Measurements from ENCODE around the gene CD99.
"Not testable (repeated sequence)": the region's sequence is repeated elsewhere in the genome, so short reads cannot be mapped to it uniquely, and the experiment has no call there.

Gene CD99

DNA sequence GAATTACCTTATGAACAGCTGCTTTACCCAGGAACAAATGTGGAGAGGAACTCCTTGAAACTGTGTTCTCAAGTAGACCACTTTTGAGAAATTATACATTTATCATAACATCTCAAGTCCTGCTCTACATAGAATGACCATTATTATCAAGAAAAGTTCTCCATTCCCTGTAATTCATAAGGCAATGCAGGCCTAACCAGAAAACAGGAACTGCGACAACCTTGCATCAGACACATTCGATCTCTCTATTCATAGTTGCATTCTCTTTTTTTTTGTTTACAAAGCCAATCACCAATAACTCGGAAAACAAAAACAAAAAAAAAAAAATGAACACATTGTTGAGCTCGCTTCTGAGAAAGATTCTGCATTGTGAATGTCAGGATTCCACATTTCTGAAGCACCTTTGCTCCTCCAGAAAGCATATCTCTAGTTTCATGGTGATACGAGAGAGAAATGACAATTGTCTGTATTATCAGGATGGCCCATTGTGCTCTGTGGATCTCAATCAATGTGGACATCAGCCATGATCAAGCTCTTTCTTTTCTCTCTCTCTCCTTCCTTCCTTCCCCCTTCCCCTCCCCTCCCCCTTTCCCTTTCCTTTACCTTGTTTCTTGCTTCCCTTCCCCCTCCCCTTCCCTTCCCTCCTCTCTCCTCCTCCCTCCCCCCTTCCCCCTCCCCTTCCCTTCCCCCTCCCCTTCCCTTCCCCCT is 32.4 kb upstream of the CD99 start:
- in situ Hi-C loops (cut with HindIII; ENCODE audit: low pct_unique_long_range_greater_than_20kb, low sequenced_read_pairs) = no loop called here
- no peak for DNase-seq (ENCODE audit: low read depth in 1 of 2, low spot score in 1 of 2)
- no peak for TF ChIP-seq JUND (IDR thresholded peaks at IDR 0.05; ENCODE audit: low read depth)

DNA sequence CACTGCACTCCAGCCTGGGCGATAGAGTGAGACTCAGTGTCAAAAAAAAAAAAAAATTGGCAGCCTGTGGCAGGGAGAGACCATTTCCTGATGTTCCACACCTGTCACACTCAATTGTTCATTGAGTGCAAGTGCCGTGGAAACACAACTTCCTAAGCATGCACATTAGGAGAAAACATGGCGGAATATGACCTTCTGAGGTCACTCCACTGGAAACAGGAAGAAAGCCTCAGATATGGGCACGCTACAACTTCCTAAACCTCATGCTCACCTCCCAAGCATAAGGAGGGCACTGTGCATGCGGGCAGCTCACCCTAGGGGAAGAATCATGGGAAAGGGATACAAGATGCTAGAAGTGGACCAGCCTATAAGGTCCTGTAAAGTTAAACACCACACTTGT is 28.5 kb upstream of the CD99 start:
- in situ Hi-C loops (cut with HindIII; ENCODE audit: low pct_unique_long_range_greater_than_20kb, low sequenced_read_pairs) = no loop called here
- no peak for DNase-seq (ENCODE audit: low read depth in 1 of 2, low spot score in 1 of 2)
- TF ChIP-seq JUND (IDR thresholded peaks at IDR 0.05; ENCODE audit: low read depth) = no peak

DNA sequence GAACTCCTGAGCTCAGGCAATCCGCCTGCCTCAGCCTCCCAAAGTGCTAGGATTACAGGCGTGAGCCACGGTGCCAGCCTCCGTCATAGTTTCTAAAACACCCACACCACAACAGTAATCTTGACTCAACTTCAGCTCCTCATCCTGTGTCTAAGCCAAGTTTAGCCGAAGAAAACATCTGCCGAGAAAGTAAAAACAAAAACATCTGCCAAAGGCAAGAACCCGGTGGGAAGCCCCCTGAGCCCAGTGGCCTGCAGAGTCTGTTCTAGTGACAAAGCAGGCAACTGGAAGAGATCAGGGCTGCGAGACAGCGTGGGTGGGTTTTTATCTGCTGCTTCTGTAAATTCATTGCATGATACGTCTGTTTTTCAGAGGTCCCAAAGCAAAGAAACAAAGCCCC is 26.6 kb upstream of the CD99 start:
- in situ Hi-C loops (cut with HindIII; ENCODE audit: low pct_unique_long_range_greater_than_20kb, low sequenced_read_pairs) = no loop called here
- DNase-seq (ENCODE audit: low read depth in 1 of 2, low spot score in 1 of 2) = no peak
- no peak for TF ChIP-seq JUND (IDR thresholded peaks at IDR 0.05; ENCODE audit: low read depth)

DNA sequence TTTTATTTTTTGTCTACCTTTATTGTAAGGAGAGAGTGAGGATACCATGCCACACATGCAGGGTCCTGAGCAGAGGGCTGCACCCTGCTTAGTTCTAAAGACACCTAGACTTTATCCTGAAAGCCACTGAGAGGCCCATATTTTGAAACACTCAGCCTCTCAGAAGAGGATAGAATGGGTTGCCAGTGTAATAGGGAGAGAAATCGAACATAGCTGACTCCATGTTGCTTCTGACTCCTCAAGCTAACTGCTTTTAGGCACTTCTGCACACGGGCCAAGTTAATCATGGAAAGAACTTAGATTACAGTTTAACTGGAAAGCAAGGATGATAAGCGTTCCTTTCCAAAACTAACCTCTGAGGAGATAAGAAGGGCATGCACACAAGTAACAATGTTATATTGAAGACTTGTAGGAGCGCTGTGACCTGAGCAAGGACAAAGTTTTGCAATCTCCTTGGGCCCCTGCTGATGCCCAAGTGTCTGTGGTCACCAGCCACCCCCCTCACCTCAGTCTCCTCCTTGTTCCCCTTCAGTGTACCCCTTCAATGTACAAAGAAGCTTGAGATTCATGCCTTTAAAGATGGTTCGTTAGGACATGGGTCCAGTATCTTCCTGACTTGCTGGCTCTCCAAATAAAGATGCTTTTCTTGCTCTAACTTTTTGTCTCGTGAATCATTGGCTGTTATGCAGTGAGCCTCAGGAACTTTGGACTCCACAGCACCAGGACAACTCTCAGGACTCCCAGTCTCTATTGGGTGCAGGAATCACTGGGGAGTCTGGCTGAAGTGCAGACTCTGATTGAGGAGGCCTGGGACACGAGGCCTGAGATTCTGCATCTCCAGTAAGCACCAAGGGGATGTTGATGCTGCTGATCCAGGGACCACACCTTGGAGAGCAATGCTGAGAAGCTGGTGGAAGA is 25.4 kb upstream of the CD99 start:
- in situ Hi-C loops (cut with HindIII; ENCODE audit: low pct_unique_long_range_greater_than_20kb, low sequenced_read_pairs) = no loop called here
- no peak for TF ChIP-seq JUND (IDR thresholded peaks at IDR 0.05; ENCODE audit: low read depth)

DNA sequence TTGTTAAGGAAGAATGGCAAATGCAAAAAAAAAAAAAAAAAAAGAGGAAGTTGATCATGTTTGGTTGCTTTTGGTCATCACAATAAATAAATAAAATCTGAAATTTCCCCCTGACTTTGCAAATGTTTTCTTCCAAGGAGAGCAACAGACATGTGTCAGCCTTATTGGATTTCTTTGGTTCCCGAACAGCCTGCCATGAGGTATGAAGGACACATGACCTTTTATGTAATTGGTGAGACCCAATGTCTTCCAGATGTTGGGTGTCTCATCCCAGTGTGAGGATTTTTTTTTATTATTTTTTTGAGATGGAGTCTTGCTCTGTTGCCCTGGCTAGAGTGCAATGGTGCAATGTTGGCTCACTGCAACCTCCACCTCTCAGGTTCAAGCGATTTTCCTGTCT is 24.6 kb upstream of the CD99 start:
- no peak for DNase-seq (ENCODE audit: low read depth in 1 of 2, low spot score in 1 of 2)
- TF ChIP-seq JUND (IDR thresholded peaks at IDR 0.05; ENCODE audit: low read depth) = no peak
- in situ Hi-C loops (cut with HindIII; ENCODE audit: low pct_unique_long_range_greater_than_20kb, low sequenced_read_pairs) = no loop called here

More for the DNA sequence above, 25.4 kb upstream of the CD99 start:
- no peak for DNase-seq (ENCODE audit: low read depth in 1 of 2, low spot score in 1 of 2)

DNA sequence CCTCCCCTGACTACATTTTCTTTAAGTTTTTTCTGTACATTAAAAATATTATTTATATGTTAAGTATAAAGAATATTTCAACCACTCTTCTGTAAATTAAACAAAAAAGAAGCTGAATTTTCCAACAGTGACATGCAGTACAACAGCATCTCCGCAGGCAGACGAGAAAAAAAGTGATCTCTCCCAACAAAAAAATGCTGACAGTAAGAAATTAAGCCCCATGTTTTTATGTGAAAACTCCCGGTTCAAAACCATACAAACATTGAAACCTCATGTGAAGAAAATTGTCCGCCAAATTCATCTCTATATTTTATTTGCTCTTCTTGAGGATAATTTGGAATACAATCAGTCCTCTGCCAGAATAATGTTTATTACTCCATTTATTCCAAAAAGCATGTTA is 20.1 kb upstream of the CD99 start:
- TF ChIP-seq JUND (IDR thresholded peaks at IDR 0.05; ENCODE audit: low read depth) = no peak
- in situ Hi-C loops (cut with HindIII; ENCODE audit: low pct_unique_long_range_greater_than_20kb, low sequenced_read_pairs) = no loop called here
- no peak for DNase-seq (ENCODE audit: low read depth in 1 of 2, low spot score in 1 of 2)

DNA sequence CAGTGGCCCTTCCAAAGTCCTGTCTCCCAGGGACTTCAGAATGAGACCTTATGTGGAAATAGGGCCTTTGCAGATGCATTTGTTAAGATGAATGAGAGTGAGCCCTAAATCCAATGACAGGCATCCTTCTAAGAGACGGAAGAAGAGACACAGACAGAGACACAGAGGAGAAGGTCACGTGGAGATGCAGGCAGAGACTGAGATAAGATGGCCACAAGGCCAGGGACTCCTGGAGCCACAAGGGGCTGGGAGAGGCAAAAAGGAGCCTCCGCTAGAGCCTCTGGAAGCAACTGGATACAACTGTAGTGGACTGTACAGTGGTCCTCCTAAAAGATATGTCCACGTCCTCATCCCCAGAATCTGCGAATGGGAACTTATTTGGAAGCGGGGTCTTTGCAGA is 19.0 kb upstream of the CD99 start:
- TF ChIP-seq JUND (IDR thresholded peaks at IDR 0.05; ENCODE audit: low read depth) = no peak
- DNase-seq (ENCODE audit: low read depth in 1 of 2, low spot score in 1 of 2) = no peak
- in situ Hi-C loops (cut with HindIII; ENCODE audit: low pct_unique_long_range_greater_than_20kb, low sequenced_read_pairs) = no loop called here

DNA sequence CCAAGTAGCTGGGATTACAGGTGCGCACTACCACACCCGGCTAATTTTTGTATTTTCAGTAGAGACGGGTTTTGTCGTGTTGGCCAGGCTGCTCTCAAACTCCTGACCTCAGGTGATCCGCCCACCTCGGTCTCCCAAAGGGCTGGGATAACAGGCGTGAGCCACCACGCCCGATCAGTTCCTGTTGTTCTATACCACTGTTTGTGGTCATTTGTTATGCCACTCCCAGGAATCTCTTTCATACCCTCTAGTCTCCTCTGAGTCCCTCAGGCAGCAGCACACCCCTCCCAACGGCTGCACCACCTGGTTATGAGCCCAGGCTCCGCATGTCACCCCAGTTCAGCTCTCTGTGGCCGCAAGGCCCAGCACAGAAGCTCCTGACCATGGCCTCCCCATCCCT is 17.5 kb upstream of the CD99 start:
- TF ChIP-seq JUND (IDR thresholded peaks at IDR 0.05; ENCODE audit: low read depth) = no peak
- in situ Hi-C loops (cut with HindIII; ENCODE audit: low pct_unique_long_range_greater_than_20kb, low sequenced_read_pairs) = no loop called here
- no peak for DNase-seq (ENCODE audit: low read depth in 1 of 2, low spot score in 1 of 2)

DNA sequence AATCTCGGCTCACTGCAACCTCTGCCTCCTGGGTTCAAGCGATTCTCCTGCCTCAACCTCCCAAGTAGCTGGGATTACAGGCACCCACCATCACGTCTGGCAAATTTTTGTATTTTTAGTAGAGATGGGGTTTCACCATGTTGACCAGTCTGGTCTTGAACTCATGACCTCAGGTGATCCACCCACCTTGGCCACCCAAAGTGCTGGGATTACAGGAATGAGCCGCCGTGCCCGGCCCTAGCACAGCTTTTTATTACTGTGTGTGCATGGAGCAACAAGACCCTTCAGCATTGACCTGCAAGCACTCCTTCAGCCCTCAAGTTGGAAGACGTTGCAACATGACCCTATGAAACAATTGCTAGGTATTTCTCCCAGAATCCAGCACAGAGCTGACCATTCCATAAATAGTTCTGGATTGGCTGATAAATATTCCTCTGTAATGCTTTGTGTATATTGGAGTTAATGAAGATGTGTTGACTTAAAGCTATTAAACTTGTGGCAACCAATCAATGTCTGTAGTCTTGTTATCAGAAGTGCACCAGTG is 15.4 kb upstream of the CD99 start:
- in situ Hi-C loops (cut with HindIII; ENCODE audit: low pct_unique_long_range_greater_than_20kb, low sequenced_read_pairs); DNase-seq (ENCODE audit: low read depth in 1 of 2, low spot score in 1 of 2): not testable (repeated sequence)

DNA sequence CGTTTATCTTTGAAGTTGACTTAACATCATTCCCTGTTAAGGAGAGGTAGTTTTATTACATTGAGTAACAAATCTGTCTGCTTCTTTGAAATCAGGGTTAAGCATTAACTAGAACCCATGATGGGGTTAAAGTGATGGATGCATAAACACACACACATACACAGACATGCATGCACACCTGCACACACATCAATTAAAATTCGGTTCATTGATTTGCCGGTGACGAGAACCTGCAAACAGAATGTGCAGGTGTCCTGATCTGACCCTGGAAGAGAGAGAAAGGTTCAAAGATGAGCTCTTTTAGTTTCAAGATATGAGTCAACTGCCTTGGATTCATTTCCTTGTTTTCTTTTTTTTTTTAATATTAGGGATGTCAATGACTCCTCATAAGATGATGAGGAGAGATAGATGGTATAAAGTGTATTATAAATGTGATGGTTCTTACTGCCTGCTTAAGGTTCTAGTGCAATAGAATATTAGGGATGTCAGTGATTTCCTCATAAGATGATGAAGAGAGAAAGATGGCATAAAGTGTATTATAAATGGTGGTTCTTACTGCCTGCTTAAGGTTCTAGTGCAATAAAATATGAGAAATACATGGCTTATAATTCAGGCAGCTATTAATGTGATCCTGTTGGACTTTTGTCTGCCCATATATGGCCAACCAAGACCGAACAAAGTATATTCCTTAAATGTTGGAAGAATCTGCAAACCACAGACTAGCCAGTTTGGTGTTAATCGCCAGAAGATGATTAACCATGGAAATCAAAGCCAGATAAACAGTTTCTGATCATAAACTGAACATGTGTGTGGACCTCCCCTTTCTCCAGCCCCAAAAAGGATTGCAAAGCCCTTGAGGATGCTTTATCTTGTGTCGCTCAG is 14.1 kb upstream of the CD99 start:
- TF ChIP-seq JUND (IDR thresholded peaks at IDR 0.05; ENCODE audit: low read depth) = no peak
- no peak for DNase-seq (ENCODE audit: low read depth in 1 of 2, low spot score in 1 of 2)
- in situ Hi-C loops (cut with HindIII; ENCODE audit: low pct_unique_long_range_greater_than_20kb, low sequenced_read_pairs) = no loop called here

DNA sequence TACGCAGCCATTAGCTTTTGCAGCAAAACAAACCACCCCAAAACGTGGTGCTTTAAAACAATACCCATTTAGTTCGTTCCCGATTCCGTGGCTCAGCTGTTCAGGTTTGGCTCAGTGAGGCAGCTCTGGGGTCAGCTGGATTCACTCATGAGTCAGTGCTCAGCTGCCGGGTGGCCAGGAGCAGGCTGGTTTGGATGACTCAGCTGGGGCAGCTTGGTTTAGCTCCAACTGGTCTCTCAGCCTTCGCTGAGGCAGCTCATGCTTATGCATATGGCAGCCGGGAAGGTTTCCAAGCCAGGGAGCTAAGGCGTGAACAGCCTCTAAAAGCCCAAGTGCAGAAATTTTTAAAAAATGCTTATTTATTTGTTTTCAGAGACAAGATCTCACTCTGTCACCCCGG is 13.3 kb upstream of the CD99 start:
- TF ChIP-seq JUND (IDR thresholded peaks at IDR 0.05; ENCODE audit: low read depth) = no peak
- in situ Hi-C loops (cut with HindIII; ENCODE audit: low pct_unique_long_range_greater_than_20kb, low sequenced_read_pairs) = no loop called here
- DNase-seq (ENCODE audit: low read depth in 1 of 2, low spot score in 1 of 2) = peak in 1 of 2 experiments; percentile 29

DNA sequence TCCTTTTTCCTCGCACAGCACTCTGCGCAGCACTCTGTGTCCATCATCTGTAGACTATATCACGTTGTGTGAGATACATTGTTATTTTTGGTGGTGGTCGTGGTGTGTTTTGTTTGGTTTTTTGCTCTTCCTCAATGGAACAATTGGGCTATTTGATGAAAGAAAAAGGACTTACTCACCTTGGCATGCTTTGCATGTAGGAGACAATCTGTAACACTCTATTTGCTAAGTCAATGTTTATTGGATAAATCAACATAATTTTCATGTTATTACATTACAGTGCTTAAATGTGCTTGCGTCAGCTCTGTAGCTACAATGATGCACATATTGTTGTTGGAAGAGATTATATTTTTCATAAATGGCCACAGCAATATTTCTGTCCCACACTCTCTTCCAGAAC is 12.5 kb upstream of the CD99 start:
- DNase-seq (ENCODE audit: low read depth in 1 of 2, low spot score in 1 of 2) = no peak
- TF ChIP-seq JUND (IDR thresholded peaks at IDR 0.05; ENCODE audit: low read depth) = no peak
- in situ Hi-C loops (cut with HindIII; ENCODE audit: low pct_unique_long_range_greater_than_20kb, low sequenced_read_pairs) = no loop called here
